Measurements from ENCODE around the gene TBX1. TPM values are rescaled to one million over a fixed set of nuclear protein-coding genes. Genes with fewer than 3 reads are reported as not detected.
"Not testable (repeated sequence)": the region's sequence is repeated elsewhere in the genome, so short reads cannot be mapped to it uniquely, and the experiment has no call there.

TBX1 gene
- total RNA-seq, 1 donor from 2014 or later = 73.2 TPM

- DNase-seq = peak; percentile 59
Observed at GRCh38 chr22:19723232-19723982, 37.2 kb upstream of the TBX1 start, which contains the start of gene GP1BB. Gene GP1BB, plus strand, starts transcription at chr22:19723539. Its CDS starts 31 bp downstream, at chr22:19723570.

DNA sequence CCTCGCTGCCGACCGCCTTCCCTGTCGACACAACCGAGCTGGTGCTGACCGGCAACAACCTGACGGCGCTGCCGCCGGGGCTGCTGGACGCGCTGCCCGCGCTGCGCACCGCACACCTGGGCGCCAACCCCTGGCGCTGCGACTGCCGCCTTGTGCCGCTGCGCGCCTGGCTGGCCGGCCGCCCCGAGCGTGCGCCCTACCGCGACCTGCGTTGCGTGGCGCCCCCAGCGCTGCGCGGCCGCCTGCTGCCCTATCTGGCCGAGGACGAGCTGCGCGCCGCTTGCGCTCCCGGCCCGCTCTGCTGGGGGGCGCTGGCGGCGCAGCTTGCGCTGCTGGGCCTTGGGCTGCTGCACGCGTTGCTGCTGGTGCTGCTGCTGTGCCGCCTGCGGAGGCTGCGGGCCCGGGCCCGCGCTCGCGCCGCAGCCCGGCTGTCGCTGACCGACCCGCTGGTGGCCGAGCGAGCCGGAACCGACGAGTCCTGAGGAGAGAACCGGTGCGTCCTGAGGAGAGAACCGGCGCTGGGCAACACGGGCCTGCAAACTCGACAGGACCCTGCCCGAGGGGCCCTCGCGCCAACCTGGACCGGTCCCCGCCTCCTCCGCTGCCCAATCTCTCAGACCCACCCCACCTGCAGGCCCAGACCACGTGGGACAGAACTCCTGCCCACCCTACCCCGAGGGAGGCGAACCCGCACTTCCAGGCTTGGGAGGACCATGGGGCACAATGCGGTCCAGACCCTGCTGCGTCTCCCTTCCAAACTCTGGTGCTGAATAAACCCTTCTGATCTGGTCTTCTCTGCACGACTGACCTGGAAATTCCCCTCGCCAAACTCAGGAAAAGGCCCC is 36.4 kb upstream of the TBX1 start:
- DNase-seq = peak; percentile 81

DNA sequence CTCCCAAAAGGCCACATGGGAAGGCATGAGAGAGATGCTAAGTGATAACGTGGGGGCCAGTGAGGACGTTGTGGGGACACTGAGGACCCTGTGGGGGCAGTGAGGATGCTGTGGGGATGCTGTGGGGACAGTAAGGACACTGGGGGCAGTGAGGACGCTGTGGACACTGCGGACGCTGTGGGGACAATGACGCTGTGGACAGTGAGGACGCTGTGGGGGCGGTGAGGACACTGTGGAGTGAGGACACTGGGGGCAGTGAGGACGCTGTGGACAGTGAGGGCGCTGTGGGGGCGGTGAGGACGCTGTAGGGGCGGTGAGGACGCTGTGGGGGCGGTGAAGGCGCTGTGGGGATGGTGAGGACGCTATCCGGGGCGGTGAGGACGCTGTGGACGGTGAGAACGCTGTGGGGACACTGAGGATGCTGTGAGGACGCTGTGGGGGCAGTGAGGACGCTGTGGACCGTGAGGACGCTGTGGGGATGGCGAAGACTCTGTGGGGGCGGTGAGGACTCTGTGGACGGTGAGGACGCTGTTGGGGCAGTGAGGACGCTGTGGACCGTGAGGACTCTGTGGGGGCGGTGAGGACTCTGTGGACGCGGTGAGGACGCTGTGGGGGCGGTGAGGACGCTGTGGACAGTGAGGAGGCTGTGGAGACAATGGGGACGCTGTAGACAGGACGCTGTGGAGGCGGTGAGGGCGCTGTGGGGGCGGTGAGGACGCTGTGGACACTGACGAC is 35.5 kb upstream of the TBX1 start:
- no peak for DNase-seq

DNA sequence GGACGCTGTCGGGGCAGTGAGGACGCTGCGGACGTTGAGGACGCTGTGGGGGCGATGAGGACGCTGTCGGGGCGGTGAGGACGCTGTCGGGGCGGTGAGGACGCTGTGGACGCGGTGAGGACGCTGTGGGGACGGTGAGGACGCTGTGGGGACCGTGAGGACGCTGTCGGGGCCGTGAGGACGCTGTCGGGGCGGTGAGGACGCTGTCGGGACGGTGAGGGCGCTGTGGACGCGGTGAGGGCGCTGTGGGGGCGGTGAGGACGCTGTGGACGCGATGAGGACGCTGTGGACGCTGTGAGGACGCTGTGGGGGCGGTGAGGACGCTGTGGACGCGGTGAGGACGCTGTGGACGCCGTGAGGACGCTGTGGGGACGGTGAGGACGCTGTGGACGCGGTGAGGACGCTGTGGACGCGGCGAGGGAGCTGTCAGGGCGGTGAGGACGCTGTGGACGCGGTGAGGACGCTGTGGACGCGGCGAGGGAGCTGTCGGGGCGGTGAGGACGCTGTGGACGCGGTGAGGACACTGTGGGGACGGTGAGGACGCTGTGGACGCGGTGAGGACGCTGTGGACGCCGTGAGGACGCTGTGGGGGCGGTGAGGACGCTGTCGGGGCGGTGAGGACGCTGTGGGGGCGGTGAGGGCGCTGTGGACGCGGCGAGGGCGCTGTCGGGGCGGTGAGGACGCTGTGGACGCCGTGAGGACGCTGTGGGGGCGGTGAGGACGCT is 34.4 kb upstream of the TBX1 start:
- not testable (repeated sequence) for DNase-seq

DNA sequence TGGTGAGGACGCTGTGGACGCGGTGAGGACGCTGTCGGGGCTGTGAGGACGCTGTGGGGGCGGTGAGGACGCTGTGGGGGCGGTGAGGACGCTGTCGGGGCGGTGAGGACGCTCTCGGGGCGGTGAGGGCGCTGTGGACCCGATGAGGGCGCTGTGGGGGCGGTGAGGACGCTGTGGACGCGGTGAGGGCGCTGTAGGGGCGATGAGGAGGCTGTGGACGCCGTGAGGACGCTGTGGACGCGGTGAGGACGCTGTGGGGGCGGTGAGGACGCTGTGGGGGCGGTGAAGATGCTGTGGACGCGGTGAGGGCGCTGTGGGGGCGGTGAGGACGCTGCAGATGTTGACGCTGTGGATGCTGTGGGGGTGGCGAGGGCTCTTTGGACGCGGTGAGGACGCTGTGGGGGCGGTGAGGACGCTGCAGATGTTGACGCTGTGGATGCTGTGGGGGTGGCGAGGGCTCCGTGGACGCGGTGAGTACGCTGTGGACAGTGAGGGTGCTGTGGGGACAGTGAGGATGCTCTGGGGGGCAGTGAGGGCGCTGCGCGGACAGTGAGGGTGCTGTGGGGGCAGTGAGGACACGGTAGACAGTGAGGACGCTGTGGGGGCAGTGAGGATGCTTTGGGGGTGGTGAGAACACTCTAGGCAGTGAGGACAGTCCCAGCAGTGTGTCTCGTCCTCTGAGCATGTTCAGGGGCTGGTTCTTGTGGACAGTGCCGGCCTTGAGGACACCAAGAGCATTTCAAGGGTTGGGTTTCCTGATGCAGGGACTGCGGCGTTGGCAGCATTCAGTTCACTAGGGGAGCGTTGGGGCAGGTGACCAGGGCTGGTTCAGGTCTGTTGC is 33.0 kb upstream of the TBX1 start:
- no peak for DNase-seq

- no peak for DNase-seq
Observed at GRCh38 chr22:19728271-19728670, 32.3 kb upstream of the TBX1 start.

DNA sequence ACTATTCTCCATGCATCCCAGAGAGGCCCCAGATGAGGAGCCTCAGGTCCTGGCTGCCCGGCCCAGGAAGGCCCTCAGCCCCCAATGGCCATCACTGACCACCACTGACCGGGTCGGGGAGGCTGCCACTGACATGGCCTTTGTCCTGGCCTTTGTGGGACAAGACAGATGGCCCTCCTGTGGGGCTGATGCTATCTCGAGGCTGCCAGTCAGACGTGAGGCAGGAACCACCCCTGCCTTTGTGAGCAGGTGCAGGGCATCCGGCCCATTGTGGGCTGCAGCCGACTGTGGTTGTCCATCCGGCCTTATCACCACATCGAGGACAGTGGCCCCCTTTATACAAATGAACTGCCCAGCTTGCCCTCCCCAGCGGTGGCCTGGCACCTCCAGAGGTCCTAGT is 31.7 kb upstream of the TBX1 start:
- no peak for DNase-seq

DNA sequence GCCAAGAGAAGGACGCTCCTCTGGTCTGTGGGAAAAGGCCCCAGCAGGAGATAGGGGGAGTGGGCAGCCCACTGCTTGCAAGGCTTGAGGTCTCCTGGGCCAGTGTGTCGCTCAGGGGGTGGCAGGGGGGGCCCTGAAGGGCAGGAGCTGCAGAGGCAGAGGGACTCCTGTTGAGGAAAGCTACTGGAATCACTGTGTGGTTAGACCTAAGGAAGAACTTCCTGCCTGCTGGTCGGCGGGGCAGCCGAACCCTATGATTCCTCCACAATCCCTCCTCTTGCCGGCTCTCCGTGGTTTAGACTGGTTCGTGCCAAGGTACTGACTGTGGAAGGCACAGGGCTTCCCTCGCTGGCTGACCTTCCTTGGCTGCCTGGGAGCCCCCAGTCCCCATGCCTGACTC is 31.1 kb upstream of the TBX1 start:
- DNase-seq = no peak

DNA sequence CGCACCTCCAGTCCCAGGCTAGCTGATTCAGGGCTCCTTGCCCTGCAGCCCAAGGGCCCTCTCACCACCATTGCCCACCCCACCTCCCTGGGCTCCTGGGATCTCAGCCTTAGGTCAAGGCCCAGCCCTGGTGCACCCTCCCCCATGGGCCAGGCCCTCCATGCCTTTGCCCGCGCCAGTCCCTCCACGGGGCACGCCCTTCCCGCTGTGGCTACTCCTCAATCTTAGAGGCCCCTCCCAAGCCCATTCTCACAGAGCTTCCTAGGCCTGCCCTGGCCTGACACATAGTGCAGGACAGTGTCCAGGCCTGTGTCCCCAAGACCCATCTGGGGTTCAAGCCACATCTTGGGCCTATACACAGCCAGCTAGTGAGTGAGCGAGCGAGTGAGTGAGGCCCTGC is 30.4 kb upstream of the TBX1 start:
- no peak for DNase-seq

DNA sequence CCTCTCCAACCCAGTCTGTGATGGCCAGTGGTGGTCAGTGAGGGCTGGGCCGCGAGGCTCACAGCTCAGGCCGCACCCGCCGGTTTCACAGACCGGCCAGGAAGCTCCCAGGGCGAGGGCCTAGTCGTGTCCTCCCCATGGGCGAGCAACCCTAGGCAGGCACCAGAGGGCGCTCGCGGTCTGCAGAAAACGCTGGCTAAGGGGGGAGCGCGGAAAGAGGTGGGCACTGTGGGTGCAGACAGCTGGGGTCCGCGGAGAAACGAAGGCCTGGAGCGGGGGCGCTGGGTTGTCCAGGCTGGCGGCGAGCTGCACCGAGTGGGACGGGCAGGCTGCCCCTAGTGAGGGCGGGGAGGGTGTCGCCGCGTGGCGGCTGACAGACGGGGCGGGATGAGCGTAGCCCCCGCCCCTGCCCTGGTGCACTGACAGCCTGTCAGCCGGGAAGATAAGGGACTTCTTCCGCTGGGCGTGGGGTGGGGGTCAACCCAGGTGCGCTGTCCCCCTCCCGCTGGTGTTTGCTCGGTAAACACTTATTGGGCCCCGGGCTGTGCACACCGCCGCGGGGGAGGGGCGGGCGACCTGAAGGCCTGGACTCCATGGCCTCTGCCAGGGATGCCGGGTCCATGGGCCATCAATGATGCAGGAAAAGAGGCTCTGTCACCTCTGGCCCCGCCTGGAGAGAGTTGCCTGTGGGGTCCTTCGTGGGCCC is 29.8 kb upstream of the TBX1 start:
- peak; percentile 87 for DNase-seq

DNA sequence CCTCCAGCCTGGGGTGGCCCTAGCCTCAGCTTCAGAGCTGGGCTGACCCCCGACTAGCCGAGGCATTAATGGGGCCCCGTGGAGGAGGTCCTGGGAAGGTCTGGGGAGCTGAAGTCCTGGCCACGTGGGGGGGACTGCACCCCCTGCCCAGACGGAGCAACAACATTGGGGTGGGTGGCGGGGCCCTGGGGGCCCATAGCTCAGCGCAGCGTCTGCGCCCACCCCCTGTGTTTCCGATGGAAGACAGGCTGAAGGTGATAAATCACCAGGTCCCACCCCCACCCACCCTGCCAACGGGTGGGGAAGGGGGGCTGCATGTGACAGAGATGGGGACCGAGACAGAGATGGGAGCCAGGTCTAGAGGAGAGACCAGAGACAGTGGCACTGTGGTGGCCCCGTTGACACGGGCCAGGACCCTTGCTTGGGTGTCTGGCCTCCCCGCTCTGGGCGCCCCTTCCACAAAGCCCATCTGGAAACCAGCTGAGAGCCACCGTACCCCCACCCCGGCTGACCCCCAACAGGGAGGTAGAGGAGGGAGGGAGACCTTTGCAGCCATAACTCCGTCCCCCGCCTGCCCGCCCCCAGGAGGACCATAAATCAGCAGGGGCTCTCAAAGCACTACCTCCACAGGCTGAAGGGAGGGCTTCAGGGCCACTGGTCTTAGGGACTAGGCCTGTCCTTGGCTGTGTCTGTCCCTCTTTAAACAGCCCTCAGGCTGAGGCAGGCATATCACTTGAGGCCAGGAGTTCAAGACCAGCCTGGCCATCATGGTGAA is 29.0 kb upstream of the TBX1 start:
- no peak for DNase-seq

DNA sequence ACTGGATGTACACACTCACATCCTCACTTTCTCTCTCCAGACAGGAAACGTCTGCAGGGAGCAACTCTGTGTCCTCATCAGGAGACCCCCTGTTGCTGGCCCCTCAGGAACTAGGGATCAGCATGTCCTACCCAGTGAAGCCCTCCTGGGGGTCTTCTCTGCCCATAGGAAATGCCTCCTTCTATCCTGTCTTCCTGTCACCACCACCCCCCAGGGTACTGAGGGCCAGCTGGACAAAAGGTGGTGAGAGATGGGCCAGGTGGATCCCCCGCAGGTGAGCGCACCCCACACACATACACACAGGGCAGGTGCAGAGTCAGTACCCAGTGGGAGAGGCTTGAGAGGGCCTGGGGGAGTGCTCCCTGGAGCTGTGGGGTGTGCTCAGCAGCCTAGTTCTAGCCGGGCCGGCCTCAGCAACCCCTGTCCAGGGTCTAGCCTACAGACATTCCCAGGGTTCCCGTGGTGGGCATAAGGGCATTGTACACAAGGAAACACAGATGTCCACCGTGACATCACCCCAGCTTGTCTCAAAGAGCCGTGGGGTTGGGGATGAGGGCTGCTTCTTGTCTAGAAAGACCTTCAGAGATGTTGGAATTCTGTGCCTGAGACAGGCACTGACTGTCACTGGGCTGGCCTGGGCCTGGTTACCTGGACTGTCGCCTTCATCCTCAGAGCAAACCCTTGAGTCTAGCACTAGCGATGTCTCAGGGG is 28.0 kb upstream of the TBX1 start:
- DNase-seq = no peak

GRCh38 chr22:19733755-19734154 is 26.8 kb upstream of the TBX1 start:
- DNase-seq = no peak

DNA sequence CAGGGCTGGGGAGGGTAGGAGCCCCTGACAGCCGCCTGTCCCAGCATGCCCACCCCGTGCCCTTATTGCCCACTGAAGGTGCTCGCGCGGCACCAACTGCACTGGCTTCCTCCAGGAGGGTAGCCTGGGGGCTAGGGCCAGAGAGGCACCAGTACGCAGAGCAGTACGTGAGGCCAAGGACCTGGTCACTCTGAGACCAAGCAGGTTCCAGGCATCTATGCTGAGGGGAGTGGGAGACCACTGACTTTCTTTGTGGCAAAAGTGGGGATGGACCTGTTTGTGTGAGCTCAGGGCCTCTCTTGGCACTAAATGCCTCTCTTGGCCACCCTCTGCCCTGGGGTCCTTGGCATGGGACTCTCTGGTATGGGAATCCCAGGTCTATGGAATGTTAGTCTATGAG is 26.4 kb upstream of the TBX1 start:
- no peak for DNase-seq

DNA sequence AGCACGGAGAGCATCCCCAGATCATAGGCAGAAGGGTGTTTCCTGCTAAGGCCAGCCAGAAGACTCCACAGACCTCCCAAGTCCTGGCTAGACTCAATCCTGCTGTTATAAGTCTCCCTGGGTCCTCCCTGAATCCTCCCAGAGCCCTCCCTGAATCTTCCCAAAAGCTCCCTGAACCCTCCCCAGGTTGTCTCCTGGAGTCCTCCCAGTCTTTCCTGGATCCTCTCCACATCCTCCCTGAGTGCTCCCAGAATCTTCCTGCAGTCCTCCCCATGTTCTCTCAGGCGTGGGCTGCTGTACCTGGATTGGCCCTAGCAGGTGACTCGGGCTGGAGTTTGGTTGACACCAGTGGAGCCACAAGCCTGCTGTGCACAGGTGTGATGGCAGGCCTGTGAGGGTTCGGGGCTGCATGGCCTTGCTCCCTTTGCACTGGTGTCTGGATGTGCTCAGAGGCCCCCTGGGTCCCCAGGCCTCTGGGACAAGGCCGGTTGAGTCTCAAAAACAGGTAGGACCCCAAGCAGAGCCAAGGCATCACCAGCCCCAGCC is 25.7 kb upstream of the TBX1 start:
- no peak for DNase-seq

GRCh38 chr22:19735665-19736510 is 24.7 kb upstream of the TBX1 start:
- no peak for DNase-seq

GRCh38 chr22:19737846-19738663 is 22.5 kb upstream of the TBX1 start:
- no peak for DNase-seq
